Progenitor cell of endocrine pancreas (in vitro differentiated cells): ENCODE results near the gene OR2T27. TPM values are rescaled to one million over a fixed set of nuclear protein-coding genes. Genes with fewer than 3 reads are reported as not detected.
"Not testable (repeated sequence)": the region's sequence is repeated elsewhere in the genome, so short reads cannot be mapped to it uniquely, and the experiment has no call there.

Experiments used
- DNase-seq: peaks from one replicate; pipeline ENCODE4 v3.0.0; 2021; ENCODE audit warnings: low spot score; ENCODE audit not compliant: unreplicated experiment
- H3K27ac Mint-ChIP-seq: 2 replicates; pipeline ENCODE4 v1.8.0; 2021; ENCODE audit warnings: mild to moderate bottlenecking, moderate library complexity, mixed read lengths
- H3K27me3 Mint-ChIP-seq: 2 replicates; pipeline ENCODE4 v1.8.0; 2021; ENCODE audit warnings: mixed read lengths
- H3K36me3 Mint-ChIP-seq: 2 replicates; pipeline ENCODE4 v1.8.0; 2022; ENCODE audit warnings: mixed read lengths; ENCODE audit not compliant: insufficient read depth
- H3K4me1 Mint-ChIP-seq: 2 replicates; pipeline ENCODE4 v1.8.0; 2021; ENCODE audit warnings: low read depth, mixed read lengths
- H3K4me3 Mint-ChIP-seq: 2 replicates; pipeline ENCODE4 v1.8.0; 2021; ENCODE audit warnings: low read depth, mild to moderate bottlenecking, moderate library complexity, mixed read lengths
- H3K9me3 Mint-ChIP-seq: 2 replicates; pipeline ENCODE4 v1.8.0; 2021; ENCODE audit warnings: low read depth, mixed read lengths
- total RNA-seq: library from RNA; stranded (reverse); gene quantifications from 2 replicates; pipeline ENCODE4 v1.2.1, GENCODE V29; 2021
- TF ChIP-seq, protein P1 (sequence below): fragments of 200-600 bp; sonication (generic); IDR thresholded peaks from one replicate; pipeline ENCODE4 v1.5.0; 2021; ENCODE audit warnings: antibody characterized with exemption, mild to moderate bottlenecking; ENCODE audit not compliant: unreplicated experiment

Gene OR2T27
- total RNA-seq, 1 donor from 2014 or later = not detected

DNA sequence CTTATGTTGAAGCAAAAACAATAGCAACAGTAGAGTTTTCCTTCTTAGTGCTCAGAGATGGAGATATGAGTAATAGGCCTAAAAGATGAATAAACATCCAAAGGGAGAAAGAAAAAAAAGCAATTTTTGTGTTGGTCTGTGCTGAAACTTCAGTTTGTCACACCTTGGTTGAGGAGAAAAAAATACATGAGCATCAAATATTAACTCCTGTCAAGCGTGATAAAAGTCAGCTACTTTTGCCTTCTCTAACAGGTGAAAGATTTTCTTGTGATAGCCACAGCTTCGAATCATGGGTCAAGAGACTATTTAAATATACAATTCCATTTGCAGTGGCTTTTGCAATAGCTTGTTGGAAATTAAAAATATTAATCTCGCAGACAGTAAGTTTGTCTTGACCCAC, 14.4 kb downstream of the OR2T27 start:
- not testable (repeated sequence) for H3K27me3 Mint-ChIP-seq, DNase-seq, H3K36me3 Mint-ChIP-seq, H3K4me1 Mint-ChIP-seq, H3K4me3 Mint-ChIP-seq, H3K27ac Mint-ChIP-seq, H3K9me3 Mint-ChIP-seq

DNA sequence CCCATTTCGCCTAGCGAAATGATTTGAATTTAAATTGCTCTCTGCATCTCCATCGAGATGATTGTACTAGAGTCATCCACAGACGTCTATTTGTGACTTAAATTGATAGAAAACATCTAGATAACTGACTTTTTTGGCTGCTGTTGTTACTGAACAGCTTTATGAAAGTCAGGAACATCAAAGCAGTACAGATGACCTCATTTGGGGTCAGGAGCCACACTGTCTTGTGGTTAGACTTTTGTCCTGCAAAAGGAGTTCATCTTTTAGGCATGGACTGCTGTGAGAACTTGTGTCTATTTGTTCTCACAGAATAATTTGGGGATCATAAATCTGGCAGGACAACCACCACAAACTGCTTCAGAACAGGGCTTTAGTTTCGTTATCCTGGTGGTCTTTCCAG, 15.7 kb downstream of the OR2T27 start:
- not testable (repeated sequence) for H3K27me3 Mint-ChIP-seq, DNase-seq, H3K4me1 Mint-ChIP-seq, H3K9me3 Mint-ChIP-seq, H3K36me3 Mint-ChIP-seq, H3K4me3 Mint-ChIP-seq, H3K27ac Mint-ChIP-seq

DNA sequence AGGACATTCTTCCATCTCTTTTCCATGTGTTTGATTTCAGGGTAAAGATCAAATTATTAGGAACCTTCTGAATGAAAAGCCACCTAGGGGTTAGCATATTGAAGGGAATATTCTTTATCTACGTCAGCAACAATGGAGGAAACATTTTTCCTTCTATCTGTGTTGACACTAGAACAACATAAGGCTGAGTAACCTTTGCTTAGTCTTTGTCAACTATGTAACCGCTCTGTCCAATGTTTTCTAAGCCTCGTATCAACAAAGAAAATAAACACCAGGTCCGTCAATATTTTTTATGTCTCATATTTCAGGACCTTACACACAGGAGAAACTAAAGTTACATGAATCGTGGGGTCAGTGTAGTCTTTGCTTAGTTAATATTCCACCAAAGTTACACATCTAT, 18.7 kb downstream of the OR2T27 start:
- H3K9me3 Mint-ChIP-seq, H3K4me1 Mint-ChIP-seq, H3K36me3 Mint-ChIP-seq, H3K27me3 Mint-ChIP-seq, H3K4me3 Mint-ChIP-seq, DNase-seq, H3K27ac Mint-ChIP-seq: not testable (repeated sequence)

DNA sequence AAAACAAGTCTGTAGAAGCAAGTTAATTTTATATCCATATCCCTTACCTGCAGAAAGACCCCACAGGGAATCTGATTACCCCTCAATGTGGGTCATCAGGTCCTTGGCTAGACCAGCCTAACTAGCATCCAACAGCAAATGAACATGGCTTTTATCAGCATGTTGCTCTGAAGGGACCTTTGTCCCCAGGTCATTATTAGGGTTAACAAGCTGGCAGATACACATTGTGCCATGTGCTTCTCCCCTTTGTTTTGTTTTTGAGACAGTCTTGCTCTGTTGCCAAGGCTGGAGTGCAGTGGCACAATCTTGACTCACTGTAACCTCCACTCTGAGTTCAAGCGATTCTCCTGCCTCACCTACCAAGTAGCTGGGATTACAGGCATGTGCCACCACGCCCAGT, 20.3 kb downstream of the OR2T27 start, which contains the start of gene OR2T11:
Gene OR2T11 (minus strand): TSS at position 101 of the 400 bp plus-strand sequence. CDS start 7,963 bp downstream, outside the sequence.
- not testable (repeated sequence) for DNase-seq, H3K4me3 Mint-ChIP-seq, H3K27ac Mint-ChIP-seq, H3K27me3 Mint-ChIP-seq, H3K4me1 Mint-ChIP-seq, H3K36me3 Mint-ChIP-seq
- H3K9me3 Mint-ChIP-seq = peaks cover 12% of the 10 kb centered on the region

DNA sequence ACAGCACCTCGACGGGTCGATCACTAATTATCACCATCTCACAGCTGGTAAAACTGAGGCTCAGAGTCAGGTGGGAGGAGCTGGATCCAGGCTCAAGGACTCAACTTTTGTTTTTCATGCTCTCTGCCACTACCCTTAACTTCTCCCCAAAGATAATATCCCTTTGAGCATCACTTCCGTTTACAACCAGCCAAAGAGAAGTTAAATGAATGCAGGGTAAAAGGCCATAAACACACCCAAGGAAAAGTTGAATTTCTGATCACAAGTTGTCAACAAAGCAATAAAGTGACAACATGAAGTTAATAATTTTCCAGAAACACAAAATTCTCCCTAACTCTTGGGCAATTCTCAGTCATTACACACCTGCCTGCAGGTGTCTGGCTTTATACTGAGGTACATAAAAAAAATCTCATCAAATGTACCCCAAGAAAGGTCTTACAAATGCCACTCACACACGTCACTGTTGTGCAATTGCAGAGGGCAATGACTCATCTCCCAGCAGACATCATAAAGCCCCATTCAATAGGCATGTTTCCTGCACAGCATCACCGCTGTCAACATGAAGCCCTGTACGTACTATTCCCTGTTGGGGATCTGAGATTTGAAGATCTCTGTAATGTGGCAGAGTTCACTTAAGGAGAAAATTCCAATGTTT, 23.8 kb downstream of the OR2T27 start:
- H3K27me3 Mint-ChIP-seq = no peaks in the 10 kb centered on the region
- TF ChIP-seq, protein P1, sequence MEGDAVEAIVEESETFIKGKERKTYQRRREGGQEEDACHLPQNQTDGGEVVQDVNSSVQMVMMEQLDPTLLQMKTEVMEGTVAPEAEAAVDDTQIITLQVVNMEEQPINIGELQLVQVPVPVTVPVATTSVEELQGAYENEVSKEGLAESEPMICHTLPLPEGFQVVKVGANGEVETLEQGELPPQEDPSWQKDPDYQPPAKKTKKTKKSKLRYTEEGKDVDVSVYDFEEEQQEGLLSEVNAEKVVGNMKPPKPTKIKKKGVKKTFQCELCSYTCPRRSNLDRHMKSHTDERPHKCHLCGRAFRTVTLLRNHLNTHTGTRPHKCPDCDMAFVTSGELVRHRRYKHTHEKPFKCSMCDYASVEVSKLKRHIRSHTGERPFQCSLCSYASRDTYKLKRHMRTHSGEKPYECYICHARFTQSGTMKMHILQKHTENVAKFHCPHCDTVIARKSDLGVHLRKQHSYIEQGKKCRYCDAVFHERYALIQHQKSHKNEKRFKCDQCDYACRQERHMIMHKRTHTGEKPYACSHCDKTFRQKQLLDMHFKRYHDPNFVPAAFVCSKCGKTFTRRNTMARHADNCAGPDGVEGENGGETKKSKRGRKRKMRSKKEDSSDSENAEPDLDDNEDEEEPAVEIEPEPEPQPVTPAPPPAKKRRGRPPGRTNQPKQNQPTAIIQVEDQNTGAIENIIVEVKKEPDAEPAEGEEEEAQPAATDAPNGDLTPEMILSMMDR = no peak
- H3K9me3 Mint-ChIP-seq = peaks cover 31% of the 10 kb centered on the region
- H3K4me1 Mint-ChIP-seq = no peaks in the 10 kb centered on the region
- no peak overlapping the region for H3K4me3 Mint-ChIP-seq
- no peak overlapping the region for H3K27ac Mint-ChIP-seq
- no peak for DNase-seq
- H3K36me3 Mint-ChIP-seq = peaks cover 3% of the 10 kb centered on the region

DNA sequence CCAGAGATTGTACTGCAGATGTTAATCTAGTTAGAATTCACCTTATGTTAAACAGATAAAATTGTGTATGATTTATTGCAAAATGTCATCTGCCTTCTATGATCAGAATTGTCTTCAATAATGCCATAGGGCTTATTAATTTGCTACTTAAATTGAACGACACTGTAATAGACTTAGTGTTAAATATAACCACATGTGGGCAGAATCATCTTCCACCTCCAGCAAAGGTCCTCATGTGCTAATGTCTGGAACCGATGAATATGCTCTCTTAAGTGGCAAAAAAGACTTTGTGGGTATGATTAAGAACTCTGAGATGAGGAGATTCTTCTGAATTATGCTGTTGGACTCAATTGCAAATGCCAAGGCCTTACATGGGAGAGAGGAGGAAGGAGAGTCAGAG, 24.8 kb downstream of the OR2T27 start:
- H3K27ac Mint-ChIP-seq = no peak overlapping the region
- TF ChIP-seq, protein P1 = no peak
- H3K9me3 Mint-ChIP-seq = peaks cover 31% of the 10 kb centered on the region
- no peak for DNase-seq
- H3K27me3 Mint-ChIP-seq = no peaks in the 10 kb centered on the region
- peaks cover 3% of the 10 kb centered on the region for H3K36me3 Mint-ChIP-seq
- H3K4me3 Mint-ChIP-seq = no peak overlapping the region
- no peaks in the 10 kb centered on the region for H3K4me1 Mint-ChIP-seq

DNA sequence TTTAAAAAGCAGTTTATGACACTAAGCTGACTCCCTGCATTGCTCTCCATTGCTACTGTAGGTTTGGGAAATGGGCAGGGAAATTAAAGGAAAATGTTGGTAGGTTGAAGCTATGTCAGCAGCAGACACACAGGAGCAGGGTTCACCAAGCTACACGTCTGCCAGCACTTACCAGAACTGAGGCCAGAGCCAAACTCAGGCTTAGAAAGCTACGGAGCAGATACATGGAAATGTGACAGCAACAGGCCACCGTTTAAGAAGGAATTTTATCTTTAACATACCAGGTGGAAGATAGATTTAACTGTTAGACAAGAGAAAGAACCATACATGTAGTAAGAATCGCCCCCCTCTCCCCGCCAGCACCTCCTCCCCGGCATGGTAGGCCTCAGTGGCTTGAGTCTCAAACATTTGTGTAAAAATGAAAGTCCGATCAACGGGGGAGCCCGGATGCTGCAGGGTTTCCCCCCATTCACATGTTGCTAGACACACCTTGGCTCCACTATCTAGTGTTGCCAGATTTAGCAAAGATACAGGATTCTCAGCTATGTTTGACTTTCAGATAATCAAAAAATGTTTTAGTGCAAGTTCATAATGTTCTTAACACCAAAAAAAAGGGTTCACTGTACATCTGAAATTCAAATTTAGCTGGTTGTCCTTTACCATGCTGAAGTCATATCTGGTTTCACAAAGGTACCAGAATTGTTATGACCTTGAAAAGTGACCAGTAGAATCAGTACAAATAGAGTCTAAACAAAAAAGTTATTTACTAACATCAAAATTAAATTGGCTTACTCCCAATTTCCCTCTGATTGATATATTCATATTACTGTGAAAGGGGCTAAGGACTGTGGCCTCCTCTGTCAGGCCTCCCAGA, 27.1 kb downstream of the OR2T27 start:
- Mint-ChIP-seq H3K27me3 (no peaks in the 10 kb centered on the region), H3K36me3 (peaks cover 3% of the 10 kb centered on the region), H3K9me3 (peaks cover 31% of the 10 kb centered on the region), H3K4me1 (no peaks in the 10 kb centered on the region), H3K27ac (no peak overlapping the region), H3K4me3 (no peak overlapping the region)
- TF ChIP-seq, protein P1 = no peak
- no peak for DNase-seq
